Body of pancreas (tissue), 4 donors: ENCODE results near the gene PDLIM4. TPM values are rescaled to one million over a fixed set of nuclear protein-coding genes. Genes with fewer than 3 reads are reported as not detected.

Experiments used
- ATAC-seq: fragments of 150-250 bp; one replicate; pipeline ENCODE4 v1.9.1; 2016
- DNase-seq, 4 donors: peaks; one replicate each; pipeline ENCODE4 v3.0.0-alpha.2; 2019
- H3K27ac ChIP-seq, 4 donors: fragments of 200-600 bp; sonication (generic); 1 replicate in 3 of 4; 2 replicates in 1 of 4; pipeline versions ENCODE4 v1.5.1 to v1.6.1; 2016 to 2019; ENCODE audit warnings: mild to moderate bottlenecking in 1 of 4, mixed read lengths in 1 of 4, moderate library complexity in 1 of 4
- H3K27me3 ChIP-seq, 2 donors: fragments of 200-600 bp; sonication (generic); one replicate each; pipeline ENCODE4 v1.6.0; 2016; ENCODE audit warnings: mild to moderate bottlenecking in 1 of 2
- H3K36me3 ChIP-seq, 2 donors: fragments of 200-600 bp; sonication (generic); replicated peaks in 1 of 2; 2 replicates each; pipeline ENCODE4 v1.5.1; 2016; ENCODE audit warnings: low read depth in 2 of 2; ENCODE audit not compliant: insufficient read depth in 1 of 2
- H3K4me1 ChIP-seq: fragments of 200-600 bp; sonication (generic); one replicate; pipeline ENCODE4 v1.6.0; 2016
- H3K4me3 ChIP-seq, 2 donors: fragments of 200-600 bp; sonication (generic); 1 replicate in 1 of 2; 2 replicates in 1 of 2; pipeline ENCODE4 v1.5.1; 2016 to 2019
- H3K9me3 ChIP-seq, 3 donors: fragments of 200-600 bp; sonication (generic); 1 replicate in 2 of 3; 2 replicates in 1 of 3; pipeline ENCODE4 v1.5.1; 2016
- CTCF ChIP-seq, 7 experiments: fragments of 450-650 bp in 4 of 7; fragments of 200-600 bp in 3 of 7; sonication (generic) in 3 of 7; IDR thresholded peaks; one replicate each; pipeline ENCODE4 v1.5.1; 2016 to 2019; ENCODE audit warnings: antibody characterized with exemption in 7 of 7
- POLR2A ChIP-seq, 3 donors: fragments of 450-650 bp; IDR thresholded peaks; one replicate each; pipeline ENCODE4 v1.6.1; 2016; ENCODE audit warnings: antibody characterized with exemption in 3 of 3, mild to moderate bottlenecking in 2 of 3
- WGBS, 2 donors: methylation state at CpG; one replicate each; pipeline ENCODE4 v1.1.5; 2017; 5-methylcytosine and 5-hydroxymethylcytosine counted together
- intact Hi-C: fragments of 100-400 bp; cut with DNase I; formaldehyde crosslinking; loops from one replicate; pipeline ENCODE4 v1.15.1; 2023
- total RNA-seq, 2 donors: library from RNA; depleted of rRNA; stranded (reverse); fragments of >200 nt; gene quantifications; one replicate each; pipeline ENCODE4 v1.1.0, GENCODE V29; 2016

PDLIM4 gene
- total RNA-seq, 2 donors from 2014 or later, result 4.2 to 4.3 TPM

GRCh38 chr5:132225165-132226032 is 32.1 kb upstream of the PDLIM4 start:
- peak; percentile 49 to 73 (median 60) for DNase-seq
- H3K27ac ChIP-seq, result peak overlapping the region in 3 of 4 donors; percentile 19 to 99 (median 62)
- H3K9me3 ChIP-seq, result no peaks in the 10 kb centered on the region
- peaks cover 65% of the 10 kb centered on the region for H3K4me1 ChIP-seq
- no peak overlapping the region for H3K4me3 ChIP-seq
- H3K27me3 ChIP-seq, result no peaks in the 10 kb centered on the region
- no peaks in the 10 kb centered on the region for H3K36me3 ChIP-seq
- no peak for ATAC-seq
- TF ChIP-seq CTCF (IDR thresholded peaks at IDR 0.05), result no peak
- no peak for TF ChIP-seq POLR2A (IDR thresholded peaks at IDR 0.05)
- WGBS, 2 donors, result 42 to 47% methylated on average over 10 to 13 of the region's 13 CpGs
- intact Hi-C loops, result no loop called here

- H3K36me3 ChIP-seq, result no peaks in the 10 kb centered on the region
- no peak for TF ChIP-seq POLR2A (IDR thresholded peaks at IDR 0.05)
- no peak for TF ChIP-seq CTCF (IDR thresholded peaks at IDR 0.05)
- peak overlapping the region; percentile 25 to 30 for H3K4me3 ChIP-seq
- H3K9me3 ChIP-seq, result no peaks in the 10 kb centered on the region
- H3K4me1 ChIP-seq, result peaks cover 57% of the 10 kb centered on the region
- WGBS, 2 donors, result 42 to 51% methylated on average over 19 to 23 of the region's 23 CpGs
- H3K27ac ChIP-seq, result peak overlapping the region; percentile 97 to 99 (median 98)
- ATAC-seq (no peak), DNase-seq (peak; percentile 39 to 56 (median 42))
- intact Hi-C loops, result no loop called here
- H3K27me3 ChIP-seq, result no peaks in the 10 kb centered on the region
Measured at GRCh38 chr5:132226516-132227234, 30.8 kb upstream of the PDLIM4 start.

GRCh38 chr5:132227235-132227484 is 30.3 kb upstream of the PDLIM4 start:
- peaks cover 53% of the 10 kb centered on the region for H3K4me1 ChIP-seq
- H3K27ac ChIP-seq, result peak overlapping the region; percentile 97 to 99 (median 98)
- intact Hi-C loops, result no loop called here
- no peaks in the 10 kb centered on the region for H3K27me3 ChIP-seq
- DNase-seq (no peak), ATAC-seq (no peak)
- WGBS, 2 donors, result 0% methylated on average over 13 of the region's 13 CpGs; no CpG with 5 or more reads in 1 of the 2 donors
- TF ChIP-seq CTCF (IDR thresholded peaks at IDR 0.05), result peak in 1 of 7 experiments; percentile 21
- TF ChIP-seq POLR2A (IDR thresholded peaks at IDR 0.05), result no peak
- H3K9me3 ChIP-seq, result no peaks in the 10 kb centered on the region
- H3K36me3 ChIP-seq, result no peaks in the 10 kb centered on the region
- H3K4me3 ChIP-seq, result peak overlapping the region; percentile 25 to 30

- peaks cover 48% of the 10 kb centered on the region for H3K4me1 ChIP-seq
- no peaks in the 10 kb centered on the region for H3K36me3 ChIP-seq
- H3K9me3 ChIP-seq, result no peaks in the 10 kb centered on the region
- peak within 1 kb of the TSS; percentile 25 to 30 for H3K4me3 ChIP-seq
- WGBS, 2 donors, result 1% methylated on average over 87 of the region's 92 CpGs; no CpG with 5 or more reads in 1 of the 2 donors
- intact Hi-C loops, result no loop called here
- no peaks in the 10 kb centered on the region for H3K27me3 ChIP-seq
- ATAC-seq (peak; percentile 93), DNase-seq (peak; percentile 91 to 94 (median 93))
- peak within 1 kb of the TSS; percentile 97 to 99 (median 98) for H3K27ac ChIP-seq
- TF ChIP-seq POLR2A (IDR thresholded peaks at IDR 0.05) (peak; percentile 95 to 99 (median 96)), CTCF (IDR thresholded peaks at IDR 0.05) (peak in 4 of 7 experiments; percentile 46 to 66 (median 54))
Measured at GRCh38 chr5:132227485-132228240, 29.8 kb upstream of the PDLIM4 start, which contains the start of gene P4HA2. P4HA2 (minus strand) TSS chr5:132227853; CDS start chr5:132218626, 9,227 bp downstream.
